Natural killer cell (primary cell): Measurements from ENCODE around the gene OR52E2. TPM values are rescaled to one million over a fixed set of nuclear protein-coding genes. Genes with fewer than 3 reads are reported as not detected.

Experiments used
- ATAC-seq, 3 donors: fragments of 150-1000 bp in 2 of 3; fragments of 200-7000 bp in 1 of 3; cut with Tn5 transposase; 1 replicate in 1 of 3; 2 replicates in 2 of 3; pipeline ENCODE4 v1.10.0; 2021; ENCODE audit warnings: mild to moderate bottlenecking in 2 of 3, moderate library complexity in 2 of 3
- DNase-seq, 2 donors: peaks; one replicate each; pipeline versions ENCODE4 v3.0.0 to v3.0.0-alpha.2; 2013 to 2021; ENCODE audit warnings: mixed read lengths in 1 of 2
- H3K27ac ChIP-seq: one replicate; pipeline ENCODE4 v1.5.1; 2013; ENCODE audit warnings: mild to moderate bottlenecking, low read length
- H3K27me3 ChIP-seq: one replicate; pipeline ENCODE4 v1.6.1; 2013; ENCODE audit warnings: low read length; ENCODE audit not compliant: control insufficient read depth, insufficient read depth
- H3K36me3 ChIP-seq: one replicate; pipeline ENCODE4 v1.6.1; 2013; ENCODE audit warnings: low read length; ENCODE audit not compliant: control insufficient read depth, insufficient read depth
- H3K4me1 ChIP-seq: one replicate; pipeline ENCODE4 v1.6.1; 2013; ENCODE audit warnings: low read length; ENCODE audit not compliant: control insufficient read depth, insufficient read depth
- H3K4me3 ChIP-seq: one replicate; pipeline ENCODE4 v1.5.1; 2013; ENCODE audit warnings: low read length
- H3K9me3 ChIP-seq: one replicate; pipeline ENCODE4 v1.6.1; 2013; ENCODE audit warnings: low read length; ENCODE audit not compliant: control insufficient read depth, insufficient read depth
- H3K27ac Mint-ChIP-seq, 2 donors: one replicate each; pipeline ENCODE4 v1.8.0; 2022; ENCODE audit warnings: mild to moderate bottlenecking in 2 of 2, mixed read lengths in 2 of 2, moderate library complexity in 1 of 2
- H3K27me3 Mint-ChIP-seq, 2 donors: one replicate each; pipeline ENCODE4 v1.8.0; 2022; ENCODE audit warnings: low read depth in 2 of 2, mixed read lengths in 2 of 2
- H3K36me3 Mint-ChIP-seq: one replicate; pipeline ENCODE4 v1.8.0; 2022; ENCODE audit warnings: mixed read lengths
- H3K4me1 Mint-ChIP-seq, 2 donors: one replicate each; pipeline ENCODE4 v1.8.0; 2022; ENCODE audit warnings: mixed read lengths in 2 of 2
- H3K4me3 Mint-ChIP-seq: one replicate; pipeline ENCODE4 v1.8.0; 2022; ENCODE audit warnings: mild to moderate bottlenecking, moderate library complexity, mixed read lengths
- H3K9me3 Mint-ChIP-seq, 2 donors: one replicate each; pipeline ENCODE4 v1.8.0; 2022; ENCODE audit warnings: mixed read lengths in 2 of 2
- CTCF ChIP-seq: fragments of 200-600 bp; IDR thresholded peaks from one replicate; pipeline ENCODE4 v1.8.0; 2022; ENCODE audit warnings: antibody characterized with exemption
- WGBS: methylation state at CpG from one replicate; pipeline ENCODE4 v1.1.7; 2013; ENCODE audit warnings: missing lambda C conversion rate; ENCODE audit not compliant: insufficient coverage; 5-methylcytosine and 5-hydroxymethylcytosine counted together
- intact Hi-C: fragments of 100-400 bp; cut with micrococcal nuclease; formaldehyde crosslinking; loops from one replicate; pipeline ENCODE4 v1.14.2; 2022
- total RNA-seq, 4 donors: library from RNA; stranded (reverse); fragments of 120-200 nt in 1 of 4; gene quantifications; one replicate each; pipeline versions ENCODE4 v1.2.3 to v1.2.4, GENCODE V29; 2013 to 2022

OR52E2 gene
- total RNA-seq, 3 donors from 2014 or later (not counting 1 experiment from before 2014, with no cell fraction given): not detected

- Histone ChIP-seq H3K27me3 (no peaks in the 10 kb centered on the region), H3K36me3 (no peaks in the 10 kb centered on the region), H3K9me3 (no peaks in the 10 kb centered on the region), H3K4me3 (no peak overlapping the region), H3K27ac (no peak overlapping the region), H3K4me1 (no peaks in the 10 kb centered on the region)
- DNase-seq: no peak
- Mint-ChIP-seq H3K27ac (no peak overlapping the region), H3K4me3 (no peak overlapping the region), H3K27me3 (no peaks in the 10 kb centered on the region), H3K36me3 (no peaks in the 10 kb centered on the region), H3K4me1 (no peaks in the 10 kb centered on the region), H3K9me3 (peaks cover 3 to 6% of the 10 kb centered on the region in 2 donors)
- no peak for ATAC-seq
- no peak for TF ChIP-seq CTCF
- WGBS: 58% methylated on average over 2 of the region's 2 CpGs
- intact Hi-C loops: no loop called here
Observed at GRCh38 chr11:5037926-5038325, 21.5 kb downstream of the OR52E2 start.

DNA sequence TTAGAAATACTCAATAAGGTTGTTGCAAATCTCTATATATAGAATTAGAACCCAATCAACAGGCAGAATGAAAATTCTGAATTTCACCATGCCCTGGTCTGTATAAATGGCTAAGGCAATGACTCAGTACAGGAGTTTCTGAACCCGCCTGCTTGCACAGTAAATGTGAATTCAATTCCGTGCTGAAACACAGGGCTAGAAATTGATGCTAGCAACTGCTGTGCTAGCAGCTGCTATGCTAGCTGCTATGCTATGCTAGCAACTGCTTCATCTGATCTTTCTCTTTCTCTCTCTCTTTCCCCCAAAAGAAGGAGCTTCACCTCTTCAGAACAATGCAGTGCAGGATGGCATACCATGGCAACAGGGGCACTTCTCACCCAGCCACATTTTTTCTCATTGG, 22.8 kb downstream of the OR52E2 start:
- Mint-ChIP-seq H3K27me3 (no peaks in the 10 kb centered on the region), H3K4me3 (no peak overlapping the region), H3K36me3 (no peaks in the 10 kb centered on the region), H3K4me1 (no peaks in the 10 kb centered on the region), H3K27ac (no peak overlapping the region), H3K9me3 (peaks cover 3% of the 10 kb centered on the region in 2 donors)
- WGBS: 90% methylated on average over 2 of the region's 2 CpGs
- no peak for TF ChIP-seq CTCF
- intact Hi-C loops: no loop called here
- DNase-seq (no peak), ATAC-seq (no peak)
- H3K27me3 ChIP-seq: no peaks in the 10 kb centered on the region
- H3K36me3 ChIP-seq: no peaks in the 10 kb centered on the region
- no peaks in the 10 kb centered on the region for H3K9me3 ChIP-seq
- H3K4me1 ChIP-seq: no peaks in the 10 kb centered on the region
- no peak overlapping the region for H3K4me3 ChIP-seq
- H3K27ac ChIP-seq: no peak overlapping the region

- intact Hi-C loops: no loop called here
- no peak overlapping the region for H3K27ac Mint-ChIP-seq
- Histone ChIP-seq H3K27me3 (no peaks in the 10 kb centered on the region), H3K9me3 (peaks cover 18% of the 10 kb centered on the region), H3K27ac (no peak overlapping the region), H3K4me1 (no peaks in the 10 kb centered on the region), H3K4me3 (no peak overlapping the region), H3K36me3 (no peaks in the 10 kb centered on the region)
- H3K4me1 Mint-ChIP-seq: no peaks in the 10 kb centered on the region
- DNase-seq (no peak), ATAC-seq (no peak)
- H3K36me3 Mint-ChIP-seq: peaks cover 9% of the 10 kb centered on the region
- H3K27me3 Mint-ChIP-seq: no peaks in the 10 kb centered on the region
- WGBS: 92% methylated on average over 2 of the region's 2 CpGs
- H3K9me3 Mint-ChIP-seq: peaks cover 13 to 20% of the 10 kb centered on the region in 2 donors
- TF ChIP-seq CTCF: no peak
- no peak overlapping the region for H3K4me3 Mint-ChIP-seq
Observed at GRCh38 chr11:5021996-5022395, 37.4 kb downstream of the OR52E2 start.

DNA sequence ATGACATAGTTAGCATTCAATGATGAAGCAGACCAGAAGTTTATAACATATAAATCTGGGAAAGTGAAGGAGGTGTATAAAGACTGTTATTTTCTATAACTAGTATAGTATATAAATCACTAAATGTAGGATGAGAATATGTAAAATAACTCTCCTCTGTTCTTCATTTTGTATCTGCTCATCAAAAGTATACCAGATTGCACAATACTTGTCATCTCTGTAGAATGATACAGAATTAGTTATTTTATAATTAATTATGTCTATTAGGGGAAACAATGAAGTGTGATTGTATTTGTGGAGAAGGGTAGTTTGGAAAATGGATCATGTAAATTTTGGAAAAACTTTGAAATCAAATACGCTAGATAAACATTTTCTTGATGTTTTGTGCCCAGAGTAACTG, 46.4 kb downstream of the OR52E2 start:
- intact Hi-C loops: no loop called here

More for the DNA sequence above, 46.4 kb downstream of the OR52E2 start:
- Mint-ChIP-seq H3K9me3 (peaks cover 0 to 2% of the 10 kb centered on the region in 2 donors), H3K27me3 (no peaks in the 10 kb centered on the region), H3K4me1 (no peaks in the 10 kb centered on the region), H3K4me3 (no peak overlapping the region), H3K27ac (no peak overlapping the region), H3K36me3 (no peaks in the 10 kb centered on the region)
- H3K4me1 ChIP-seq: no peaks in the 10 kb centered on the region
- no peak overlapping the region for H3K4me3 ChIP-seq
- TF ChIP-seq CTCF: no peak
- H3K36me3 ChIP-seq: no peaks in the 10 kb centered on the region
- WGBS: 76% methylated on average over 1 of the region's 1 CpG
- DNase-seq (no peak), ATAC-seq (no peak)
- H3K27me3 ChIP-seq: no peaks in the 10 kb centered on the region
- no peaks in the 10 kb centered on the region for H3K9me3 ChIP-seq
- H3K27ac ChIP-seq: no peak overlapping the region
